Cardiac muscle cell (in vitro differentiated cells and primary cell): Measurements from ENCODE around the gene RPS29. TPM values are rescaled to one million over a fixed set of nuclear protein-coding genes. Genes with fewer than 3 reads are reported as not detected.
A peak's percentile ranks its signal among the peaks of the same experiment; 100 is the strongest.
"Not testable (repeated sequence)": the region's sequence is repeated elsewhere in the genome, so short reads cannot be mapped to it uniquely, and the experiment has no call there.

Source experiments
- DNase-seq, 2 donors: peaks; one replicate each; pipeline versions ENCODE4 v3.0.0 to v3.0.0-alpha.2; 2010 to 2017; ENCODE audit warnings: low read depth in 1 of 2, low spot score in 1 of 2
- H3K27ac ChIP-seq: fragments of 200-600 bp; sonication (generic); 2 replicates; pipeline ENCODE4 v1.5.1; 2016
- H3K27me3 ChIP-seq: fragments of 200-600 bp; sonication (generic); 2 replicates; pipeline ENCODE4 v1.6.0; 2016; ENCODE audit warnings: control low read depth
- H3K36me3 ChIP-seq: fragments of 200-600 bp; sonication (generic); 2 replicates; pipeline ENCODE4 v1.5.1; 2016; ENCODE audit warnings: control low read depth
- H3K4me1 ChIP-seq: fragments of 200-600 bp; sonication (generic); 2 replicates; pipeline ENCODE4 v1.8.1; 2017; ENCODE audit warnings: low read depth, mild to moderate bottlenecking, mixed run types
- H3K4me3 ChIP-seq: fragments of 200-600 bp; sonication (generic); 2 replicates; pipeline ENCODE4 v1.5.1; 2016; ENCODE audit warnings: mild to moderate bottlenecking
- H3K9me3 ChIP-seq: fragments of 200-600 bp; sonication (generic); 2 replicates; pipeline ENCODE4 v1.5.1; 2017; ENCODE audit warnings: low read depth, mild to moderate bottlenecking, control low read depth
- CTCF ChIP-seq: IDR thresholded peaks from 2 replicates; pipeline ENCODE4 v1.5.1; 2012; ENCODE audit warnings: low read depth, mild to moderate bottlenecking, low read length
- polyA plus RNA-seq: library from polyadenylated mRNA; unstranded; fragments of >200 nt; fragmentation: Nextera tagmentation; extraction: Ambion mirVana; gene quantifications from 2 replicates; pipeline ENCODE4 v1.2.1, GENCODE V29; 2016
- total RNA-seq: library from RNA; depleted of rRNA; stranded (reverse); fragments of >200 nt; gene quantifications from 2 replicates; pipeline ENCODE4 v1.2.3, GENCODE V29; 2016

RPS29 gene
- total and polyA plus RNA-seq, 2 experiments from 2014 or later: 498 to 1,089 TPM

GRCh38 chr14:49589387-49589786, 3.2 kb upstream of the RPS29 start:
- H3K27me3 ChIP-seq: no peaks in the 10 kb centered on the region

GRCh38 chr14:49586673-49587460, 687 bp upstream of the RPS29 start:
- peak; percentile 59 to 82 for DNase-seq
- Histone ChIP-seq H3K4me1 (peaks cover 12% of the 10 kb centered on the region), H3K9me3 (no peaks in the 10 kb centered on the region), H3K27me3 (no peaks in the 10 kb centered on the region), H3K4me3 (peak overlapping the region; percentile 84), H3K27ac (peak overlapping the region; percentile 79), H3K36me3 (peaks cover 6% of the 10 kb centered on the region)
- TF ChIP-seq CTCF: peak; percentile 73

More at GRCh38 chr14:49589387-49589786, 3.2 kb upstream of the RPS29 start:
- no peak for DNase-seq
- peaks cover under 1% of the 10 kb centered on the region for H3K36me3 ChIP-seq
- TF ChIP-seq CTCF: no peak
- no peak overlapping the region for H3K4me3 ChIP-seq
- no peaks in the 10 kb centered on the region for H3K9me3 ChIP-seq
- no peak overlapping the region for H3K27ac ChIP-seq
- H3K4me1 ChIP-seq: peaks cover 13% of the 10 kb centered on the region

- H3K4me3 ChIP-seq: peak overlapping the region; percentile 84
- not testable (repeated sequence) for H3K36me3 ChIP-seq, H3K9me3 ChIP-seq, H3K27me3 ChIP-seq
- DNase-seq: peak in 1 of 2 donors; percentile 37
- peaks cover 12% of the 10 kb centered on the region for H3K4me1 ChIP-seq
- peak overlapping the region; percentile 91 for H3K27ac ChIP-seq
Measured at GRCh38 chr14:49584981-49585640, 1.1 kb downstream of the RPS29 start.

GRCh38 chr14:49584058-49584457, 2.1 kb downstream of the RPS29 start:
- Histone ChIP-seq H3K36me3 (peaks cover 6% of the 10 kb centered on the region), H3K27ac (peak overlapping the region; percentile 50), H3K4me3 (peak overlapping the region; percentile 84), H3K9me3 (no peaks in the 10 kb centered on the region), H3K27me3 (no peaks in the 10 kb centered on the region), H3K4me1 (peaks cover 12% of the 10 kb centered on the region)
- TF ChIP-seq CTCF: no peak
- DNase-seq: no peak

GRCh38 chr14:49583629-49584028, 2.6 kb downstream of the RPS29 start:
- H3K9me3 ChIP-seq: no peaks in the 10 kb centered on the region
- no peak overlapping the region for H3K4me3 ChIP-seq
- no peak for TF ChIP-seq CTCF
- no peak overlapping the region for H3K27ac ChIP-seq
- H3K4me1 ChIP-seq: peaks cover 12% of the 10 kb centered on the region
- peaks cover 6% of the 10 kb centered on the region for H3K36me3 ChIP-seq
- no peaks in the 10 kb centered on the region for H3K27me3 ChIP-seq
- DNase-seq: no peak
